NCI-H2107 (cell line): ENCODE data around the gene CAPRIN2.

Source experiments
- DNase-seq: peaks from one replicate; lab custom pipeline; 2025; lab: John Stamatoyannopoulos, UW

Gene CAPRIN2

GRCh38 chr12:30761730-30762129, 7.0 kb upstream of the CAPRIN2 start:
- no peak for DNase-seq

- DNase-seq = no peak
Measured at GRCh38 chr12:30757316-30757715, 2.6 kb upstream of the CAPRIN2 start.

- DNase-seq = no peak
Measured at GRCh38 chr12:30756074-30756473, 1.3 kb upstream of the CAPRIN2 start.

DNA sequence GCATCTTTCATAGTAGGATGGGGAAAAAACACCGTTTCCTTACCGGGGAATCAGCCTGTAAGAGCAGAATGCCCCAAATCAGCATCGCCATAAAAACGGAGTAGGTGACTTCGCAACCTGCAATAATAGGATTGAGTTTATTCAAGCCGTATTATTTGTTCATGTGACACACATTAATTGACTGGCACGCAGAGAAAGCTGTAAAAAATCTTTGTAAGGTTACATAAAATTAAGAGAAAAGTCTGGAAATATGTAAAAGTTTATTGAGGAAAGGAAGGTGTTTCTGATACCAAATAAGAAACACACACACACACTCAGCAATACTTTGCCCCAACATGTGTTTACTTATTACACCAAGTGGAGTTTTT, 628 bp upstream of the CAPRIN2 start:
- DNase-seq = no peak

DNA sequence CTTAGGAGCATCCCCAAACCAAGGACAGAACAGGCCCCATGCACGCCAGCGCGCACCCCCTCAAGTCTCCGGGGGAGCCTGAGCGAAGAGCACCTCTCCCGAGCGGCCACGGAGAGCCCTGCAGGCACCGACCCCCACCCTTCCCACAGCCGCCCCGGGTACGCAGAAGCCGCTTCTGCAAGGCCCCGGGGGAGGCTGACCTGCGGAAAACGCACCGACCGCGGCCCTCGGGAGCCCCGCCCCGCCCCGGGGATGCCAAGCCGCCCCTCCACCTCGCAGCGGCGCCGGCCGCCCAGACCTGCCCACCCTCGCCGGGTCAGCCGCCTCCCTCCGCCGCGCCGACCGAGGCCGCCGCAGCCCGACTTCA, 385 bp downstream of the CAPRIN2 start:
- DNase-seq = peak; percentile 55

DNA sequence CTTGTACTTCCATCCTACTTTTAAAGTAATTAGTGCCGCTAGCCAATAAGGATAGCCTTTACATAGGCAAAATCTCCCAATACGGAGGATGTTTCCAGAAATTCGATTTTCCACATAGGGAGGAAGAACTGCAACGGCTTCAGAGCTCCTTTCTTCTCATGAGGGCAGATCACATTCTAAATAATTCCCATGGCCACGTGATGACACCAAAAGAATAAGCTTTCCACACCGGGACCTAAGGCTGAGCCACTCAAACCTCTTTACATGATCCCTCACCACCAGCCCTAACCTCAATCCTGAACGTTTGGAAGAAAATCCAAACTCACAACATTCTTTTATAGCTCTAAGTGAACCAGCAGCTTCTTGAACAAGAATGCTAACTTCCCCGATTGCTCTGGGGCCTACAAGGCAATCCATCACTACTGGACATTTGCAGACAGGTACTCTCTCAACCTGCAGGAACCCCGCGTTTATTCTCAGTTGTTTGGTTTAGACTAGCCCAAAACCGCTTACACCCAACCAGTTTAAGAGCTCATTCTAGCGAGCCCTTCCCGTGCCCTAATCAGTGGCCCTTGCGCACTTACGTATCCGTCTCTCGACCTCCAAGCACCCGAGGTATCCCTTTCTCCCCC, 884 bp downstream of the CAPRIN2 start:
- no peak for DNase-seq

GRCh38 chr12:30753233-30753632, 1.5 kb downstream of the CAPRIN2 start:
- no peak for DNase-seq

- DNase-seq = no peak
Measured at GRCh38 chr12:30752255-30752654, 2.5 kb downstream of the CAPRIN2 start.

DNA sequence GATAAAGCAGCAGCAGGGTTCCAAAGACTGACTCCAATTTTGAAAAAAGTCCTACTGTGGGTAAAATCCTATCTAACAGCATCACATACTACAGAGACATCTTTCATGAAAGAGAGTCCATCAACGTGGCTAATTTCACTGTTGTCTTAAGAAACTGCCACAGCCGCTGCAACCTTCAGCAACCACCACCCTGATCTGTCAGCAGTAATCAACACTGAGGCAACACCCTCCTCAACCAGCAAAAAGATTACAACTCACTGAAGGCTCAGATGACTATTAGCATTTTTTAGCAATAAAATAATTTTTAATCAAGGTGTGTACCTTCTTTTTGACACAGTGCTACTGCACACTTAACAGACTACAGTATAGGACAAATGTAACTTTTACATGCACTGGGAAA, 6.6 kb downstream of the CAPRIN2 start:
- DNase-seq = no peak

DNA sequence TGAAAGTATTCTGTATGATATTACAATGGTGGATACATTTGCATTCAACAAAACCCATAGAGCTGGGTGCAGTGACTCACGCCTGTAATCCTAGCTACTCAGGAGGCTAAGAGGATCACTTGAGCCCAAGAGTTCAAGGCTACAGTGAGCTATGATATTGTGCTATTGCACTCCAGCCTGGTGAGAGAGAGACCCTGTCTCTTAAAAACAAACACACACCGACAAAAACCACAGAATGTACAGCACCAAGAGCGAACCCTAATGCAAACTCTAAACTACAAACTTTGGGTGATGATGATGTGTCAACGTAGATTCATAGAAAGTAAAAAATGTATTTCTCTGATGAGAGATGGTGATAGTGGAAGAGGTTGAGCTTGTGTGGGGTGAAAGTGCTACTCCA, 8.6 kb downstream of the CAPRIN2 start:
- no peak for DNase-seq

GRCh38 chr12:30744321-30744720, 10.4 kb downstream of the CAPRIN2 start:
- no peak for DNase-seq

DNA sequence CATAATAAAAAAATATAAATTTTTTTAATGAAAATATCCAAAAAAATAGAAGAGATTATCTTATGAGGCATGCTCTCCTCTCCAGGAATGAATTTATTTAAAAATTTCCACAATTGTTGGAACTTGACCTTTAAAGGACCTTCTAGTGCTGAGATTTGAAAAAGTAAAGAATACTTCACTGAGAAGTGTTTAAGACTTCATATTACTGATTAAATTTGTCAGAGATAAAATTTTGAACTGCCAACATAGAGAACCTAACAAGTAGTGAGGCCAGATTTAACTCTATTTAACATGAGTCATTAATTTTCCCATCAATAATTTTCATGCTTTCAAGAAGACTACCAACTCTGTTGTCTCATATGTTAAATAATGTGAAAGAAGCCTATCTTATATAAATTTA, 14.5 kb downstream of the CAPRIN2 start:
- DNase-seq = no peak

DNA sequence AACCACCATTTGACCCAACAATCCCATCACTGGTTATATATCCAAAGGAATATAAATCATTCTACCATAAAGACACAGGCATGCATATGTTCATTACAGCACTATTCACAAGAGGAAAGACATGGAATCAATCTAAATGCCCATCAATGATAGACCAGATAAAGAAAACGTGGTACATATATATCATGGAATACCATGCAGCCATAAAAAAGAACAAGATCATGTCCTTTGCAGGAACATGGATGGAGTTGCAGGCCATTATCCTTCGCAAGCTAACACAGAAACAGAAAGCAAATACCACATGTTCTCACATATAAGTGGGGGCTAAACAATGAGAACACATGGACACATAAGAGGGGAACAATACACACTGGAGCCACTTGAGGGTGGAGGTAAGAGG, 15.7 kb downstream of the CAPRIN2 start:
- no peak for DNase-seq

DNA sequence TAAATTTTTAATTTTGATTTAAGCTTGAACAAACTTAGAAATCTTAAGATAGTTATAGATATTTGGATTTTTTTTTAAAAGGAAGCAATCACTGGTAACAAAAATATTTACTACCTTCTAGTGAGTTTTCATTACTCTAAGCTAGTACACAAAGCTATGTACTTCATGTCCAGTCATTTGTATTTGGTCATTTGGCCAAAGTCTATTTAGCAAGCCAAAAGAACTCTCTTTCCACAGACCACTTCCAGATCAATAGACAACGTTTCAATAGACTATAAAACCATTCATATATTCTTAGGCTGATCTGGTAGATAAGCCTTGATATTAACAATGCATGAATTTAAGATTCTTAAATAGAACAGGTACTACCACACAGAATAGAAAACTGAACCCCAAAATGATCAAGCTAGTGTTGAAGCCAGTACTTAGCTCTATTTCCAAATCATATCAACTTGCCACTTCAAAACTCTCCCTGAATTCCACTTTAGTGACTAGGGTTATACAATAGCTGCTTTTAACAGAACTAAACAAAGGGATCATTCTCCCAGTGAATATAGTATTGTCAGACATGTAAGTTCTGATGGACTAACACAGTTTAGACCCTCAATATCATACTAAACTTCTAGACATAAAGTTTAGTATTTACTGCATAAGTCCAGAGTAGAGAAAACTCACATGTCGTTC, 21.7 kb downstream of the CAPRIN2 start:
- no peak for DNase-seq

DNA sequence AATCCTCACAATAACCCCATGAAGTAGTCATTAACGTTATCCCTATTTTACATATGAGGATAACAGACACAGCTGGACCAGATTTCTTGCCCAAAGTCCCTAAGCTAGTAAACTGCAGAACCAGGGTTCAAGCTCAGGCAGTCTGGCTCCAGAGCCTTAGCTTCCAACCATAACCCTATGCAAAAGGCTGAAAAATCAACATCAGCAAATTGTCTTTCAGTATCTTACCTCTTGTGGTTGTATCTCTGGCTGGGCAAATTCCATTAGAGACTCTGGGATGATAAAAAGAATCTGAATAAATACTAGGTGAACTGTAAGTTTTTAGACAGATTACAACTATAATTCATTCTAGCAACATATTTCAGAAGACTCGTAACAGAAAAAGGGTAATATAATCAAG, 24.7 kb downstream of the CAPRIN2 start:
- DNase-seq = no peak

DNA sequence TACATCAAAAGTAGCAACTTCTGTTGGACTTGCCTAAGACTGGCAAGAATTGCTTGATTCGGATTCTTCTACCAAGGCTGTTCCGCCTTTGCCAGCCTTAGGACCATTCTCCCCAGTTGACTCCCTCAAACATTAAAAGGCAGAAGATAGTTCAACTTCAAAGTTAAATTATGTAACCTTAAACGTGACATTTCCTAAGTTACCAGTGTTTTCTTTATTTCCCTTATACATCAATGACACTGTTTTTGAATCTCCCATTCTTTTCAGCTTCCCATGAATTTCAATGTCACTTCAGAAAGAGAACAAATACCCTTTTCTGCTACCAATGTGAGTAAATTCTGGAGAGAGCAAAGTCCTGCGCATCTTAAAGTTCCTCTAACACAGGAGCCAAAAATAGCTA, 25.2 kb downstream of the CAPRIN2 start:
- no peak for DNase-seq

- no peak for DNase-seq
Measured at GRCh38 chr12:30726647-30727046, 28.1 kb downstream of the CAPRIN2 start.

- DNase-seq = no peak
Measured at GRCh38 chr12:30725739-30726138, 29.0 kb downstream of the CAPRIN2 start.

GRCh38 chr12:30719060-30719459, 35.7 kb downstream of the CAPRIN2 start:
- DNase-seq = no peak

- no peak for DNase-seq
Measured at GRCh38 chr12:30707613-30708342, 47.0 kb downstream of the CAPRIN2 start.

GRCh38 chr12:30706476-30706875, 48.3 kb downstream of the CAPRIN2 start:
- no peak for DNase-seq

DNA sequence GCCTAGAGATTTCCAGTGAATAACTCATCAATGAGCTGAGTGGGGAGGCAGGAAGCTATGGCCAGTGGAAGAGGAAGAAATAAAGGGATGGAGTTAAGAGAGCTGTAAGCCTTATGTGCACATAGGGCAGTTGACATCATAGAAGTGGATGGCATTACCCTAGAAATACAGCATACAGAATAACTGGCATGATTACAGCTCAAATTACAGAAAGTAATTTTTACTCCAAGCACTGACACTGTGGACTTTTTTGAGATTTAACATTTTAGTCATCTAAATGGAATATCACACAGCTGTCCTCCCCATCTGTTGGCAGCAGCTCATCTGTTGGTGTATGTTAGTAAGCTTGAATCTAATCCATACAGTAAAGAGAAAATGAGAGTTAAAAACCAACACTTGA, 53.7 kb downstream of the CAPRIN2 start:
- no peak for DNase-seq

- DNase-seq = no peak
Measured at GRCh38 chr12:30700216-30700900, 54.4 kb downstream of the CAPRIN2 start.
